ENCODE data around the gene MAEA. TPM values are rescaled to one million over a fixed set of nuclear protein-coding genes. Genes with fewer than 3 reads are reported as not detected.

MAEA gene
- total RNA-seq, 1 donor from 2014 or later = 38.2 TPM

DNA sequence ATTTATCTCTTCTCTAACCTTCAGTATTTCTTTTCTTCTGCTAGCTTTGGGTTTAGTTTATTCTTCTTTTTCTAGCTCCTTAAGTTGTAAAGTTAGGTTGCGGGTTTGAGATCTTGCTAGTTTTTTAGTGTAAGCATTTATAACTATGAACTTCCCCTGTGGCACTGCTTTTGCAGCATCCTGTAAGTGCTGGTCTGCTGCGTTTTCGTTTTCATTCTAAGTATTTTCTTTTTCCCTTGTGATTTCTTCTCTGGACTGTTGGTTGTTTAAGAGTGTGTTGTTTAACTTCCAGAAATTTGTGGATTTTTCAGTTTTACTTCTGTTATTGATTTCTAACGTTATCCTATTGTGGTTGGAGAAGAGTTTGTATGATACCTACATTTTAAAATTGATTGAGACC, 29.7 kb upstream of the MAEA start:
- H3K9me3 Mint-ChIP-seq = peaks cover 48% of the 10 kb centered on the region
- H3K36me3 ChIP-seq = no peaks in the 10 kb centered on the region

DNA sequence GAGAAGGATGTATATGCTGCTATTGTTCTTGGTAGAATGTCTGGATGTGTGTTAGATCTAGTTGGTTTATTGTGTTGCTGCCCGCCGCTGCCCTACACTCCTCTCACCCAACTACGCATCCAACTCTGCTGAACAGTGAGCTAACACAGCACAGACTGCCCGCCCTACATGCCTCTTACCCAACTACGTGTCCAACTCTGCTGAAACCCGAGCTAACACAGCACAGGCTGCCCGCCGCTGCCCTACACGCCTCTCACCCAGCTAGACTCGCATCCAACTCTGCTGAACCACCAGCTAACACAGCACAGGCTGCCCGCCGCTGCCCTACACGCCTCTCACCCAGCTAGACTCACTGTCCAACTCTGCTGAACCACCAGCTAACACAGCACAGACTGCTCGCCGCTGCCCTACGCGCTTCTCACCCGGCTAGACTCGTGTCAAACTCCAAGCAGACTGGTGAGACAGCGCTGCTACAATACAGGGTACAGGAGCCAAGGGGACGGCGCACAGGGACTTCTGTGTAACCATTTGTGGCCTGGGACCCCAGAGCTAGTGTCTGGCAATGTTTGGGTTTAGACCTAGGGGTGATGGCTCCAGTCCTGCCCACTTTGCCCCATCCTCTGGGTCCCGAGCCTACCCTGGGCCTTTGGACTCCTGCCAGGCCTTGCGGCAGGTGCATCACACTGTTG, 29.1 kb upstream of the MAEA start:
- Mint-ChIP-seq H3K27me3 (ENCODE audit: insufficient read depth, low read depth) (peaks cover 5% of the 10 kb centered on the region), H3K27ac (peak overlapping the region; percentile 12), H3K36me3 (peaks cover 17% of the 10 kb centered on the region), H3K4me3 (no peak overlapping the region), H3K4me1 (no peaks in the 10 kb centered on the region), H3K9me3 (peaks cover 43% of the 10 kb centered on the region)
- Histone ChIP-seq H3K4me3 (no peak overlapping the region), H3K36me3 (no peaks in the 10 kb centered on the region), H3F3A (ENCODE audit: low read depth) (no peaks in the 10 kb centered on the region), H3K27ac (no peak overlapping the region), H3K79me2 (ENCODE audit: low read depth) (no peaks in the 10 kb centered on the region), H3K27me3 (peaks cover 4% of the 10 kb centered on the region), H3K9me3 (ENCODE audit: low read depth) (no peaks in the 10 kb centered on the region), H3K9ac (no peak overlapping the region), H3K4me2 (no peak overlapping the region), H3K4me1 (no peaks in the 10 kb centered on the region), H2AFZ (replicated peaks) (no peak overlapping the region), H4K20me1 (ENCODE audit: low read depth) (no peaks in the 10 kb centered on the region)
- no peak for DNase-seq (ENCODE audit: low spot score)
- TF ChIP-seq, protein P1, sequence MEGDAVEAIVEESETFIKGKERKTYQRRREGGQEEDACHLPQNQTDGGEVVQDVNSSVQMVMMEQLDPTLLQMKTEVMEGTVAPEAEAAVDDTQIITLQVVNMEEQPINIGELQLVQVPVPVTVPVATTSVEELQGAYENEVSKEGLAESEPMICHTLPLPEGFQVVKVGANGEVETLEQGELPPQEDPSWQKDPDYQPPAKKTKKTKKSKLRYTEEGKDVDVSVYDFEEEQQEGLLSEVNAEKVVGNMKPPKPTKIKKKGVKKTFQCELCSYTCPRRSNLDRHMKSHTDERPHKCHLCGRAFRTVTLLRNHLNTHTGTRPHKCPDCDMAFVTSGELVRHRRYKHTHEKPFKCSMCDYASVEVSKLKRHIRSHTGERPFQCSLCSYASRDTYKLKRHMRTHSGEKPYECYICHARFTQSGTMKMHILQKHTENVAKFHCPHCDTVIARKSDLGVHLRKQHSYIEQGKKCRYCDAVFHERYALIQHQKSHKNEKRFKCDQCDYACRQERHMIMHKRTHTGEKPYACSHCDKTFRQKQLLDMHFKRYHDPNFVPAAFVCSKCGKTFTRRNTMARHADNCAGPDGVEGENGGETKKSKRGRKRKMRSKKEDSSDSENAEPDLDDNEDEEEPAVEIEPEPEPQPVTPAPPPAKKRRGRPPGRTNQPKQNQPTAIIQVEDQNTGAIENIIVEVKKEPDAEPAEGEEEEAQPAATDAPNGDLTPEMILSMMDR (IDR thresholded peaks at IDR 0.05) = no peak
- TF ChIP-seq EZH2phosphoT487 (IDR thresholded peaks at IDR 0.05) = no peak

More for the DNA sequence above, 29.7 kb upstream of the MAEA start:
- Histone ChIP-seq H4K20me1 (ENCODE audit: low read depth) (no peaks in the 10 kb centered on the region), H3K4me2 (no peak overlapping the region), H3K9me3 (ENCODE audit: low read depth) (peaks cover 3% of the 10 kb centered on the region), H2AFZ (replicated peaks) (no peak overlapping the region), H3K4me3 (no peak overlapping the region), H3K79me2 (ENCODE audit: low read depth) (no peaks in the 10 kb centered on the region), H3K9ac (no peak overlapping the region), H3K27me3 (peaks cover 4% of the 10 kb centered on the region), H3K27ac (no peak overlapping the region), H3F3A (ENCODE audit: low read depth) (no peaks in the 10 kb centered on the region), H3K4me1 (no peaks in the 10 kb centered on the region)
- H3K4me1 Mint-ChIP-seq = no peaks in the 10 kb centered on the region
- H3K27ac Mint-ChIP-seq = no peak overlapping the region
- H3K27me3 Mint-ChIP-seq (ENCODE audit: insufficient read depth, low read depth) = peaks cover 5% of the 10 kb centered on the region
- H3K36me3 Mint-ChIP-seq = peaks cover 17% of the 10 kb centered on the region
- TF ChIP-seq EZH2 (IDR thresholded peaks at IDR 0.05) = no peak
- no peak for TF ChIP-seq EZH2phosphoT487 (IDR thresholded peaks at IDR 0.05)
- TF ChIP-seq, protein P1 (IDR thresholded peaks at IDR 0.05) = no peak
- H3K4me3 Mint-ChIP-seq = no peak overlapping the region
- DNase-seq (ENCODE audit: low spot score) = no peak

DNA sequence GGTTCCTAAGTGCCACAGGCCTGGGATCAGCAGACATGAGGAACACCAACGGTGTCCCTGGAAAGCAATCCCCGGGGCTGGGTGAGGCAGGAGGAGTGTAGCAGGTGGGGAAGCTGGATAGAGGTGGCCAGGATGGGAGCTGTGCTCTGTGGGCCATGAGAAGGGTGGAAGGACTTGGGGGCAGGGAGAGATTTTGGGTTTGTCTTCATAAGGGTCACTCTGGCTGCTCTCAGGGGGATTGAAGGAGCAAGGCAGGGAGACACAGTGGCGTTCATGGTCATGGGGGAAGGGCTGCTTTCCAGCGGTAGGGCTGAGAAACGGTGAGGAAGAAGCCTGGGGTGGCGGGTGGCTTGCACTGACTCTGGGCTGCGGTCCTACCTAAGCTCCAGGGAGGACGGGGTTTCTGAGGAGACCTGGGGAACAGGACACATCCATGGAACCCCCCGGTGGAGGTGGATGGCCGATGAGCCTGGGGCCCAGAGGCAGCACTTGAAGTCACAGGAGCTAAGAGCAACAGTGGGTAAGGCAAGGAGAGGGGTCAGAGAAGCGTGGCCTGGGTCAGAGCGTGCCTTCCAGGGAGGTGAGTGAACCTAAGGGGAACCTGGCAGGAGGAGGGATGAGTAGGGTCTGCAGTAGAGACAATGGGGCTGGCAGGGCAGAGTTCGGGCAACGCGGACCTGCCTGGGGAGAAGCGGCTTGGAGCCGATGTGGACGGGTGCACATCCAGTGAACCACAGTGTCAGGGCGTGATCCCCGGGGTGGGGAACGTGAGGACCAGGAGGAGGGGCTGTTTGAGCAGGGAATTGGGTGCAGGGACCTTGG, 28.4 kb upstream of the MAEA start:
- H3K36me3 Mint-ChIP-seq = peaks cover 22% of the 10 kb centered on the region
- Histone ChIP-seq H3K27ac (no peak overlapping the region), H3K9ac (no peak overlapping the region), H3K4me1 (no peaks in the 10 kb centered on the region), H3K4me2 (no peak overlapping the region), H3F3A (ENCODE audit: low read depth) (no peaks in the 10 kb centered on the region), H3K27me3 (peaks cover 4% of the 10 kb centered on the region), H3K4me3 (no peak overlapping the region), H4K20me1 (ENCODE audit: low read depth) (no peaks in the 10 kb centered on the region), H3K36me3 (no peaks in the 10 kb centered on the region), H2AFZ (replicated peaks) (no peak overlapping the region), H3K79me2 (ENCODE audit: low read depth) (no peaks in the 10 kb centered on the region), H3K9me3 (ENCODE audit: low read depth) (no peaks in the 10 kb centered on the region)
- DNase-seq (ENCODE audit: low spot score) = no peak
- no peak for TF ChIP-seq EZH2phosphoT487 (IDR thresholded peaks at IDR 0.05)
- no peaks in the 10 kb centered on the region for H3K4me1 Mint-ChIP-seq
- peaks cover 42% of the 10 kb centered on the region for H3K9me3 Mint-ChIP-seq
- H3K4me3 Mint-ChIP-seq = no peak overlapping the region
- no peak overlapping the region for H3K27ac Mint-ChIP-seq
- peaks cover 5% of the 10 kb centered on the region for H3K27me3 Mint-ChIP-seq (ENCODE audit: insufficient read depth, low read depth)

DNA sequence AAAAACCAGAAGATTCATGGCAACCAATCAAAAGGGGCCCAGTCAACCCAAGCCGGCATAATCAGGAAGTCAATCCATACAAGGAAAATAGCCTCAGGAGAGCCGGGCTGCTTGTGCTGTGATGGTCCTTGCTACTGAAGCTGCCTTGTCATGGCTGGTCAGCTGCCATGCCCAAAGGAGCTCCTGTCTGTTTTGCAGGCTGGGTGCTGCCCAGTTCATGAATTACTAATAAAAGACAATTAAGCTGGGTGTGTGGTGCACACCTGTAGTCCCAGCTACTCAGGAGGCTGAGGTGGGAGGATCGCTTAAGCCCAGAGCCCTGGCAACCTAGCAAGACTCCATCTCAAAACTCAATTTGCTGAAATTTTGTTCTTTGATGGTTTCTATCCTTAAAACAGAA, 24.7 kb upstream of the MAEA start:
- no peak for TF ChIP-seq EZH2phosphoT487 (IDR thresholded peaks at IDR 0.05)
- TF ChIP-seq, protein P1 (IDR thresholded peaks at IDR 0.05) = no peak
- no peak for TF ChIP-seq EZH2 (IDR thresholded peaks at IDR 0.05)
- Histone ChIP-seq H4K20me1 (ENCODE audit: low read depth) (no peaks in the 10 kb centered on the region), H3K36me3 (no peaks in the 10 kb centered on the region), H3K9ac (no peak overlapping the region), H3K27ac (no peak overlapping the region), H3K4me3 (no peak overlapping the region), H3F3A (ENCODE audit: low read depth) (no peaks in the 10 kb centered on the region), H3K4me1 (no peaks in the 10 kb centered on the region), H2AFZ (replicated peaks) (no peak overlapping the region), H3K9me3 (ENCODE audit: low read depth) (peaks cover 5% of the 10 kb centered on the region), H3K4me2 (no peak overlapping the region), H3K79me2 (ENCODE audit: low read depth) (no peaks in the 10 kb centered on the region), H3K27me3 (no peaks in the 10 kb centered on the region)
- Mint-ChIP-seq H3K4me1 (no peaks in the 10 kb centered on the region), H3K27me3 (ENCODE audit: insufficient read depth, low read depth) (peaks cover 8% of the 10 kb centered on the region), H3K9me3 (peaks cover 44% of the 10 kb centered on the region), H3K27ac (no peak overlapping the region), H3K4me3 (no peak overlapping the region), H3K36me3 (peaks cover 27% of the 10 kb centered on the region)
- no peak for DNase-seq (ENCODE audit: low spot score)
